GM19328 (cell line): ENCODE data around the gene SREK1.

Experiments used
- ATAC-seq: cut with Tn5 transposase; IDR thresholded peaks from one replicate; pipeline ENCODE4 v1.9.1; 2021; ENCODE audit warnings: mild to moderate bottlenecking, moderate library complexity; ENCODE audit not compliant: unreplicated experiment

The SREK1 gene

GRCh38 chr5:66161356-66161755 is 17.3 kb downstream of the SREK1 start:
- no peak for ATAC-seq

- ATAC-seq, result no peak
These were observed 20.1 kb downstream of the SREK1 start for GRCh38 chr5:66164044-66164790.

- ATAC-seq, result no peak
These were observed 24.1 kb downstream of the SREK1 start for GRCh38 chr5:66168226-66168625.

- no peak for ATAC-seq
These were observed 25.4 kb downstream of the SREK1 start for GRCh38 chr5:66169534-66169933.

GRCh38 chr5:66170195-66170919 is 26.3 kb downstream of the SREK1 start:
- no peak for ATAC-seq

DNA sequence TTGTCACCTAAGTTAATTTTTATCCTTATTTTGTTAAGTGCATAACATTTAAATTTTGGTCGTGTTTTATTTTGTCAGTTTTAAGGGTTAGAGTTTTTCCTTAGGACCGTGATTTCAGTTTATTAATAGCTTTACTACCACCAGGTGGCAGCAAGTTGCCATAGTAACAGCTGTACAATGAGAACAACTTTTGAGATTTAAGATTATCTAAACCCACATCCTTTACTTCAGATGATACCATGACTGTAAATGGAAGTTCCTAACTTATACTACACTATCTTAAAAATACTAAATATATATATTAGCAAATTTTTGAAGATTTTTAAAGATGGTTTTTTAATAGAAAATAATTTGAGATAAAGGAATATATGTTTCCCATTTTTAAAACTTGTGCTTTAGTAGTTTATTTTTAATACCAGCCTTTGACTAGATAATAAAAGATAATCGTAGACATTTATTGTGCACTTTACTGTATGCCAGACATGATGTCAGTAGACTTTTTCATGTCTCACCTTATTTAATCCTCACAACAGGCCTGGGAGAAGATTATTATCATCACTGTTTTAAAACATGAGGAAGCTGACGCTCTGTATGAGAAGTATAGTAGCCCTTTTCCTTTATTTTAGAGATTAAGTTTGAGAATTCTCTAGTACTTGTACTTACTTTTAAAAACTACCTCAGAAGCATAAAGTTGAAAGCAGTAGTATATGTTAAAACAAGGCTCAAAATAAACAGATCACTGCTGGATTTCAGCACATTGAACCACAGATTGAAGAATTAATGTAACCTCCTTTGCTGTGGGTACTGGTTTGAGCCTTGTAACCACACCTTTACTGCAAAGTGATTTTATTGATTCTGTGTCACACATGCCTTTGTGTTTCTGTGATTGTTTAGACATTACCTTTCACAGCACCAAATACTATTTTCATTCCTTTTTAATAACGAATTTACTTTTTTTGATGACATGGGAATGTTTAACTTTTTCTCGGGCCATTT is 27.5 kb downstream of the SREK1 start:
- peak; percentile 58 for ATAC-seq

- no peak for ATAC-seq
These were observed 30.2 kb downstream of the SREK1 start for GRCh38 chr5:66174338-66174737.

- ATAC-seq, result no peak
These were observed 34.7 kb downstream of the SREK1 start for GRCh38 chr5:66178799-66179198.

- ATAC-seq, result no peak
These were observed 35.4 kb downstream of the SREK1 start for GRCh38 chr5:66179297-66180051.

- ATAC-seq, result no peak
These were observed 36.4 kb downstream of the SREK1 start for GRCh38 chr5:66180282-66181155.

DNA sequence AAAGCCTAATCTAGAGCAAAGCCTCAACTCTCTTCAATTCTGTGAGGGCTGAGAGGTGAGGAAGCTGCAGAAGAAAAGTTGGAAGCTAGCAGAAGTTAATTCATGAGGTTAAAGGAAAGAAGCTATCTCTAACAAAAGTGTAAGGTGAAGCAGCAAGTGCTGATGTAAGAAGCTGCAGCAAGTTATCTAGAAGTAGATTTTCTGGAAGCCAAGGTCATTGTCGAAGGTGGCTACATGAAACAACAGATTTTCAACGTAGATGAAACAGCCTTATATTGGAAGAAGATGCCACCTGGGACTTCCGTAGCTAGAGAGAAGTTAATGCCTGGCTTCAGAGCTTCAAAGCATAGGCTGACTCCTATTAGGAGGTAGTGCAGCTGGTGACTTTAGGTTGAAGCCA is 42.0 kb downstream of the SREK1 start:
- ATAC-seq, result no peak

DNA sequence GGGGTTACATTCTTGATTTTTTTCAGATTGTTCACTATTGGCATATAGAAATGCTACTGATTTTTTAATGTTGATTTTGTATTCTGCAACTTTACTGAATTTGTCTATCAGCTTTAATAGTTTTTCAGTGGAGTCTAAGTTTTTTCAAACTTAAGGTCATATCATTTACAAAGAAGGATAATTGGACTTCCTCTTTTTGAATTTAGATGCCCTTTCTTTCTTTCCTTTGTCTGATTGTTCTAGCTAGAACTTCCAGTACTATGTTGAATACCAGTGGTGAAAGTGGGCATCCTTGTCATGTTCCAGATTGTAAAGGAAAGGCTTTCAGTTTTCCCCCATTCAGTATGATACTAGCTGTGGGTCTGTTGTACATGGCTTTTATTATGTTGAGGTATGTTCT is 49.3 kb downstream of the SREK1 start:
- no peak for ATAC-seq

DNA sequence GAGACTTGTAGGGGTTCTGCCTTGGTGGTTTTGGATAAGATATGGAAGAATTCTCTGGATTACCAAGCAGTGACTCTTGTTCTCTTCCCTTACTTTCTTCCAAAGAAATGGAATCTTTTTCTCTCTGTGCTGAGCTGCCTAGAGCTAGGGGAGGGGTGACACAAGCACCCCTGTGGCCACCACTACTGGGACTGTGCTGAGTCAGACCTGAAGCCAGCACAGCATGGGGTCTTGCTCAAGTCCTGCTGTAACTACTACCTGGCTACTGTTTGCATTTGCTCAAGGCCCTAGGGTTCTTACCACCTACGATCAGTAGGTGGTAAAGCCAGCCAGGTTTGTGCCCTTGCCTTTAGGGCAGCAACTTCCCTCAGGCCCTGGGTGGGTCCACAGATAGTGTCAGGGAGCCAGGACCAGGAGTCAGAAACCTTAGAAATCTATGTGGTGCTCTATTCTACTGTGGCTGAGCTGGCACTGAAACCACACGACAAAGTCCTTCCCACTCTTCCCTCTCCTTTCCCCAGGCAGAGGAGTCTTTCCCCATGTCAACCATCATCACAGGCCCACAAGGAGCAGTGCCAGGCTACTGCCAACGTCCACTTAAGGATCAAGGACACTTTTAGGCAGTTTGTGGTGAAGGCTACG is 53.8 kb downstream of the SREK1 start:
- no peak for ATAC-seq

- no peak for ATAC-seq
These were observed 54.7 kb downstream of the SREK1 start for GRCh38 chr5:66198837-66199236.

- ATAC-seq, result no peak
These were observed 59.4 kb downstream of the SREK1 start for GRCh38 chr5:66203531-66203930.

DNA sequence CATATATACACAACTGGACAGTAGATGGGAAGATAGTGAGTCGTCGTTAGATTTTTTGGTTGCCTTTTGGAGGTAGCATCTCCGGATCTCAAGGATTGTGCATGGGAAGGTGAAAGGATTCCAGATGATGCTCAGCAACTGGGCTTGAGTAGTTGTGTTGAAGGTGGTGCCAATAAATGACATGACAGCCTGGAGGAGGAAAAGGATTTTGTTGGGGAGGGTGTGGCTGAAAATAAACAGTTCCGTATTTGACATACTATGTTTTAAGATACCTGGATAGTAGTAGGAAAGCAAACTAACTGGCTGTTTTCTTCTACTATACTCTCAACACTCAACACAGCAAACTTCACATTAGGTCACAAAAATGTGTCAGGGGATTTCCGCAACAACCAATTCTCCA is 62.4 kb downstream of the SREK1 start:
- ATAC-seq, result no peak

DNA sequence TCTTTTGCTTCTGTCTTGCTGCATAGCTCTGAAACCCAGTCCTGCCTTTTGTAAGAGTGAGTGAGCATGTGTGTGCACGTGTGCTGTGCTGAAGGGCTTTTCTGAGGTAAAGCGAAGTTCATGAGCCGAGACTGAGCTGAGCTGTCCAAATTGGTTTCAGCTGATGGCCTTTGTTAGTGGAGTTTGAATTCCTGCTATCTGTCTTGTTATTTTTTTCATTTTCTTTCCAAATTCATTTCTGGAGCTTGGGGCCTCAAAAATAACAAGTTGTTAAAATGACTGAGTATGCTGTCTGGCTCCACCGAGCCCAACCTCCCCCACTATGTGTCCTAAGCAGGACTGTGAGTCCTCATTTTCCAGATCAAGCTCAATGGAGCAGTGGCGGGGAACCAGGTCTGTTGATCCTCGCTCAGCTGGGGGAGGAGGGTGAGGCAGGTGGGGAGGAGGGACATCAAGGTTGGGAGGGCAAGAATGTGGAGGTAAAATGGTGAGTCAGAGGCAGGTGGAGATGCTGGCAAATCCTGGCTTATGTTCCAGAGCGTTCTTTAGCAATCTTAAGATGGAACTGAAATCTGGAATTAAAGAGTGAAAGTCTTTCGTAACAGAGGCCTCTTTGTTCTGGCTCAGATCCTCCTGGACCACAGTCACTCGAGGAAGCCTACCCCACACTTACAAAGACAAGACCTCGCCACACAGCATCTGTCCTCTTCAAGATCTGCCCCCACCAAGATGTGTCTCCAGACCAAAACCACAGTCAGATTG is 63.9 kb downstream of the SREK1 start:
- no peak for ATAC-seq

DNA sequence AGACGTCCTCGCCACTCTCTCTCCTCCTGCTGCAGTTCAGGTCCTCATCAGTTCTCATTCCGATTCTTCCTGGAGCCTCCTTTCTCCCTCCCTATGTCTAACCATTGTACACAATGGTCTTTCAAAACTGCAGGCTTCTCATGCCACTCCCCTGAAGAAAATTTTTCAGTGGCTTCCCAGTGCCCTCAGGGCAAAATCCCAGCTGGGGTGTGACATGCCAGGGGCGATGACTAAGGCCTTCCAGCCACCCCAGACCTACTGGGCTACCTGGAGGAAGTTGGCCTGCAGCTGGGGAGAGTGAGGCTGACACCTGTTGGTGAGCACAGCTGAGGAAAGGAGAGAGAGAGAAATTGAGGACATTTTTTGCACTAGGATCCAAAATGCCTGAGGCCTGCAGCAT is 65.2 kb downstream of the SREK1 start:
- ATAC-seq, result no peak
